Kidney (tissue), 14 donors: Measurements from ENCODE around the gene OXLD1. TPM values are rescaled to one million over a fixed set of nuclear protein-coding genes. Genes with fewer than 3 reads are reported as not detected.
A peak's percentile ranks its signal among the peaks of the same experiment; 100 is the strongest.

Source experiments
- DNase-seq, 5 donors: peaks; one replicate each; pipeline ENCODE4 v3.0.0-alpha.2; 2013 to 2020
- FAIRE-seq: peaks from 2 replicates; lab custom pipeline; 2012; peaks lifted over from hg19 to GRCh38; lab: Jason Lieb, UNC
- H3K27ac ChIP-seq, 2 donors: one replicate each; pipeline ENCODE4 v1.7.0; 2013; ENCODE audit warnings: low read depth in 2 of 2, low read length in 2 of 2, inconsistent platforms in 1 of 2
- H3K27me3 ChIP-seq: one replicate; pipeline ENCODE4 v1.7.1; 2013; ENCODE audit warnings: low read length, inconsistent platforms; ENCODE audit not compliant: control insufficient read depth, insufficient read depth
- H3K36me3 ChIP-seq, 3 donors: one replicate each; pipeline versions ENCODE4 v1.7.0 to v1.7.1; 2013; ENCODE audit warnings: low read length in 3 of 3, control low read depth in 1 of 3, inconsistent platforms in 1 of 3; ENCODE audit not compliant: insufficient read depth in 3 of 3, control insufficient read depth in 2 of 3
- H3K4me1 ChIP-seq, 3 donors: one replicate each; pipeline versions ENCODE4 v1.7.0 to v1.7.1; 2013; ENCODE audit warnings: low read length in 3 of 3, inconsistent platforms in 1 of 3, low read depth in 1 of 3; ENCODE audit not compliant: control insufficient read depth in 2 of 3, insufficient read depth in 2 of 3
- H3K4me3 ChIP-seq, 3 donors: one replicate each; pipeline versions ENCODE4 v1.7.0 to v1.8.1; 2013; ENCODE audit warnings: low read length in 3 of 3, control low read depth in 1 of 3, inconsistent platforms in 1 of 3
- H3K9ac ChIP-seq, 3 donors: one replicate each; pipeline versions ENCODE4 v1.7.0 to v1.7.1; 2013; ENCODE audit warnings: low read length in 3 of 3, control low read depth in 1 of 3, inconsistent platforms in 1 of 3
- H3K9me3 ChIP-seq, 3 donors: one replicate each; pipeline versions ENCODE4 v1.7.0 to v1.7.1; 2013; ENCODE audit warnings: low read length in 3 of 3, control low read depth in 1 of 3, inconsistent platforms in 1 of 3; ENCODE audit not compliant: control insufficient read depth in 2 of 3, insufficient read depth in 1 of 3
- CTCF ChIP-seq: IDR thresholded peaks from 3 replicates; pipeline ENCODE4 v1.5.1; 2012; ENCODE audit warnings: mild to moderate bottlenecking, moderate library complexity, borderline replicate concordance; ENCODE audit not compliant: insufficient read depth; ENCODE audit errors: extremely low read depth
- intact Hi-C: fragments of 100-400 bp; cut with DNase I; formaldehyde crosslinking; loops from one replicate; pipeline ENCODE4 v1.11.1; 2022
- polyA plus RNA-seq: library from polyadenylated mRNA; stranded (reverse); fragments of 350-450 nt; fragmentation: Illumina TruSeq; extraction: RNeasy Lipid Tissue Mini Kit (QIAGEN cat#74804); gene quantifications from one replicate; pipeline ENCODE4 v1.2.3, GENCODE V29; 2014; ENCODE audit warnings: low read depth, low replicate concordance; ENCODE audit not compliant: insufficient read depth
- total RNA-seq: library from RNA; stranded (reverse); fragmentation: NEBNext Ultra II Directional; extraction: Animal tissue kit (Norgen Biotek cat#: 25700); gene quantifications from one replicate; pipeline ENCODE4 v1.2.1, GENCODE V29; 2021
- donor health status: control.
- donor health status: control.
- donor health status: control.
- donor health status: control.
- donor health status: control.
- donor health status: DM: yes; HTN: yes; CAD: no.
- donor health status: Normal renal cell carcinoma (clear cell type).

OXLD1 gene
- total and polyA plus RNA-seq, 2 donors from 2014 or later = 28.2 to 51.9 TPM

GRCh38 chr17:81712468-81713003 is 46.1 kb upstream of the OXLD1 start:
- DNase-seq (peak in 3 of 5 donors; percentile 40 to 81 (median 59)), FAIRE-seq (no peak)
- Histone ChIP-seq H3K4me1 (peaks cover 0 to 35% (median 7%) of the 10 kb centered on the region in 3 donors), H3K27ac (peak overlapping the region; percentile 28 to 49), H3K9me3 (no peaks in the 10 kb centered on the region), H3K9ac (peak overlapping the region in 1 of 3 donors; percentile 77), H3K27me3 (peaks cover 4% of the 10 kb centered on the region), H3K4me3 (peak overlapping the region; percentile 16 to 70 (median 56)), H3K36me3 (no peaks in the 10 kb centered on the region)
- TF ChIP-seq CTCF = no peak
- intact Hi-C loops = no loop called here

GRCh38 chr17:81711814-81712467 is 45.5 kb upstream of the OXLD1 start, which contains the start of gene SLC25A10:
Gene SLC25A10, plus strand, starts transcription at chr17:81712284. Its CDS starts 143 bp downstream, at chr17:81712427.
- FAIRE-seq = no peak
- peak within 1 kb of the TSS; percentile 16 to 70 (median 56) for H3K4me3 ChIP-seq
- H3K36me3 ChIP-seq = no peaks in the 10 kb centered on the region
- H3K27me3 ChIP-seq = peaks cover 4% of the 10 kb centered on the region
- intact Hi-C loops = no loop called here
- peaks cover 0 to 35% (median 7%) of the 10 kb centered on the region in 3 donors for H3K4me1 ChIP-seq
- TF ChIP-seq CTCF = no peak
- peak within 1 kb of the TSS; percentile 51 to 65 for H3K27ac ChIP-seq
- DNase-seq = peak; percentile 70 to 95 (median 87)
- no peaks in the 10 kb centered on the region for H3K9me3 ChIP-seq
- peak within 1 kb of the TSS in 1 of 3 donors; percentile 77 for H3K9ac ChIP-seq

GRCh38 chr17:81710514-81711308 is 44.3 kb upstream of the OXLD1 start:
- peak overlapping the region in 2 of 3 donors; percentile 6 to 62 for H3K4me3 ChIP-seq
- peaks cover 4% of the 10 kb centered on the region for H3K27me3 ChIP-seq
- intact Hi-C loops = no loop called here
- DNase-seq (peak in 3 of 5 donors; percentile 16 to 75 (median 66)), FAIRE-seq (no peak)
- H3K27ac ChIP-seq = no peak overlapping the region
- peaks cover 0 to under 1% (median 0%) of the 10 kb centered on the region in 3 donors for H3K36me3 ChIP-seq
- TF ChIP-seq CTCF = no peak
- H3K4me1 ChIP-seq = peaks cover 0 to 35% (median 7%) of the 10 kb centered on the region in 3 donors
- H3K9me3 ChIP-seq = no peaks in the 10 kb centered on the region
- H3K9ac ChIP-seq = peak overlapping the region in 1 of 3 donors; percentile 55
